CD1c-positive myeloid dendritic cell (primary cell): ENCODE measurements around the gene ACAA2.
"Not testable (repeated sequence)": the region's sequence is repeated elsewhere in the genome, so short reads cannot be mapped to it uniquely, and the experiment has no call there.

ENCODE experiments used
- DNase-seq: peaks from one replicate; pipeline ENCODE4 v3.0.0-alpha.2; 2016; ENCODE audit errors: extremely low spot score

The ACAA2 gene

GRCh38 chr18:49811151-49811938 is 2.0 kb downstream of the ACAA2 start:
- DNase-seq = no peak

GRCh38 chr18:49808553-49809191 is 4.7 kb downstream of the ACAA2 start:
- not testable (repeated sequence) for DNase-seq

- no peak for DNase-seq
These were observed 9.2 kb downstream of the ACAA2 start for GRCh38 chr18:49804096-49804495.

GRCh38 chr18:49802623-49803022 is 10.7 kb downstream of the ACAA2 start:
- no peak for DNase-seq

- DNase-seq = not testable (repeated sequence)
These were observed 12.8 kb downstream of the ACAA2 start for GRCh38 chr18:49800491-49800890.

- not testable (repeated sequence) for DNase-seq
These were observed 13.5 kb downstream of the ACAA2 start for GRCh38 chr18:49799806-49800205.

GRCh38 chr18:49798001-49798400 is 15.3 kb downstream of the ACAA2 start:
- DNase-seq = no peak

- DNase-seq = no peak
These were observed 17.5 kb downstream of the ACAA2 start for GRCh38 chr18:49795612-49796552.

- DNase-seq = no peak
These were observed 18.6 kb downstream of the ACAA2 start for GRCh38 chr18:49794743-49795142.

GRCh38 chr18:49789560-49790134 is 23.7 kb downstream of the ACAA2 start:
- not testable (repeated sequence) for DNase-seq

GRCh38 chr18:49788327-49788898 is 24.9 kb downstream of the ACAA2 start:
- DNase-seq = no peak

- DNase-seq = no peak
These were observed 27.2 kb downstream of the ACAA2 start for GRCh38 chr18:49786019-49786720.

- DNase-seq = no peak
These were observed 28.7 kb downstream of the ACAA2 start for GRCh38 chr18:49784427-49785185.

- DNase-seq = not testable (repeated sequence)
These were observed 29.7 kb downstream of the ACAA2 start for GRCh38 chr18:49783631-49784030.

GRCh38 chr18:49778826-49779465 is 34.4 kb downstream of the ACAA2 start:
- no peak for DNase-seq

- no peak for DNase-seq
These were observed 44.1 kb downstream of the ACAA2 start for GRCh38 chr18:49769047-49769728.

GRCh38 chr18:49768051-49768391 is 45.3 kb downstream of the ACAA2 start:
- no peak for DNase-seq

- no peak for DNase-seq
These were observed 46.0 kb downstream of the ACAA2 start for GRCh38 chr18:49767111-49768050.
